Superior temporal gyrus (tissue), 1 donor: ENCODE results near the gene AGAP1.

Source experiments
- DNase-seq: peaks from one replicate; pipeline ENCODE4 v3.0.0-alpha.2; 2016; ENCODE audit errors: extremely low spot score

The AGAP1 gene

GRCh38 chr2:236160366-236161081 lies 666.7 kb downstream of the AGAP1 start:
- no peak for DNase-seq

GRCh38 chr2:236161082-236161462 lies 667.2 kb downstream of the AGAP1 start:
- no peak for DNase-seq

- no peak for DNase-seq
Measured at GRCh38 chr2:236161531-236161930, 667.7 kb downstream of the AGAP1 start.

- DNase-seq, result no peak
Measured at GRCh38 chr2:236162031-236162845, 668.4 kb downstream of the AGAP1 start.

GRCh38 chr2:236162882-236163470 lies 669.1 kb downstream of the AGAP1 start:
- DNase-seq, result no peak

- no peak for DNase-seq
Measured at GRCh38 chr2:236163471-236164200, 669.8 kb downstream of the AGAP1 start.

GRCh38 chr2:236164201-236164924 lies 670.5 kb downstream of the AGAP1 start:
- no peak for DNase-seq

- no peak for DNase-seq
Measured at GRCh38 chr2:236164925-236165841, 671.3 kb downstream of the AGAP1 start.

GRCh38 chr2:236165842-236166795 lies 672.3 kb downstream of the AGAP1 start:
- no peak for DNase-seq

- no peak for DNase-seq
Measured at GRCh38 chr2:236166796-236167296, 673.0 kb downstream of the AGAP1 start.

- DNase-seq, result no peak
Measured at GRCh38 chr2:236167297-236168109, 673.7 kb downstream of the AGAP1 start.

GRCh38 chr2:236168110-236169080 lies 674.6 kb downstream of the AGAP1 start, which contains the start of gene GBX2:
Gene GBX2 (minus strand): TSS chr2:236168386. CDS start chr2:236167971, 415 bp downstream.
- DNase-seq, result no peak

GRCh38 chr2:236169151-236169721 lies 675.4 kb downstream of the AGAP1 start:
- no peak for DNase-seq

GRCh38 chr2:236169741-236170589 lies 676.1 kb downstream of the AGAP1 start:
- no peak for DNase-seq

GRCh38 chr2:236170590-236171165 lies 676.8 kb downstream of the AGAP1 start:
- no peak for DNase-seq
